ENCODE measurements around the gene SHTN1. TPM values are rescaled to one million over a fixed set of nuclear protein-coding genes. Genes with fewer than 3 reads are reported as not detected.

SHTN1 gene
- total and polyA plus RNA-seq, 10 of the 15 experiments (the other 5 are each of a cell fraction or from before 2014, with no cell fraction given) = 0.79 to 4.0 (median 2.0) TPM

DNA sequence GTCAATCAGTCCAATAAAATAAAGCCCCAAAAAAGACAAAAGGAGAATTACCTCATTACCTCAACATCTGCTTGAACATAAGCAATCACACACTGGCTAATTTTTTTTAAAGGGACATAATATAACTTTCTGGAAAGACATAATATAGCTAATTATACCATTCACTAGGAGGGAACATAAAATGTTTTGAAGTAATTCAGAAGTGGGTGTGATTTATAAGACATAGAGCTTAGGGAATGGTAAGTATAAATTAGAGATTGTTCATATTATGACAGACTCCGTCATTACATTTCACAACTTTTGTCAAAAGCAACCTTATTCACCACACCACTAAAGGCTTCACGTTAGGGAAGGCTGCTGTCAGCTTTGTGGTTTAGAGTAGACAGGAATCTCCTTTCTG lies 3.8 kb downstream of the SHTN1 start:
- DNase-seq (ENCODE audit: low read depth, low spot score) (no peak), ATAC-seq (no peak), FAIRE-seq (no peak)
- H3K27ac ChIP-seq (ENCODE audit: control insufficient read depth, insufficient read depth) = no peak overlapping the region
- intact Hi-C loops (cut with micrococcal nuclease; ENCODE audit: unreplicated experiment) = no loop called here
- no peaks in the 10 kb centered on the region for H4K20me1 ChIP-seq (ENCODE audit: control insufficient read depth, insufficient read depth)
- peaks cover 3 to 9% of the 10 kb centered on the region in 2 experiments; a peak in 3 of 4 replicates for H3K27me3 ChIP-seq (replicated peaks in 1 of 2; ENCODE audit: control insufficient read depth in 2 of 2, insufficient read depth in 2 of 2, low read length in 1 of 2)
- no peak overlapping the region for H2AFZ ChIP-seq (ENCODE audit: control insufficient read depth, low read depth, low read length)
- no peaks in the 10 kb centered on the region for H3K36me3 ChIP-seq (ENCODE audit: control insufficient read depth in 2 of 2, insufficient read depth in 2 of 2, low read length in 1 of 2)
- ChIA-PET CTCF (no interaction called here), SMC1A (ENCODE audit: uncharacterized antibody, unreplicated experiment) (interaction anchor here (1.9 kb wide), 1 partner anchor 17 kb away, joined by 5 read pairs; no protein-coding TSS in a partner anchor), RAD21 (ENCODE audit: unreplicated experiment) (no interaction called here), POLR2A (no interaction called here)
- WGBS (ENCODE audit: insufficient coverage, insufficient replicate concordance, low lambda C conversion rate, missing lambda C conversion rate) = 28% methylated on average over 2 of the region's 2 CpGs
- H3K4me1 ChIP-seq (ENCODE audit: control insufficient read depth, insufficient read depth, low read length) = no peaks in the 10 kb centered on the region
- no peak overlapping the region for H3K4me2 ChIP-seq (ENCODE audit: control insufficient read depth, insufficient read depth)
- no peak overlapping the region for H3K9ac ChIP-seq (ENCODE audit: control insufficient read depth, insufficient read depth, low read length)
- H3K9me3 ChIP-seq (replicated peaks; ENCODE audit: control insufficient read depth, insufficient read depth, low read length) = no peaks in the 10 kb centered on the region
- H3K79me2 ChIP-seq (ENCODE audit: control insufficient read depth, insufficient read depth, low read length) = no peaks in the 10 kb centered on the region
- H3K4me3 ChIP-seq = no peak overlapping the region
- BruUV-seq (replicated peaks) = no TSS peak
- in situ Hi-C loops (cut with MboI) = no loop called here
- TF ChIP-seq, protein P1, sequence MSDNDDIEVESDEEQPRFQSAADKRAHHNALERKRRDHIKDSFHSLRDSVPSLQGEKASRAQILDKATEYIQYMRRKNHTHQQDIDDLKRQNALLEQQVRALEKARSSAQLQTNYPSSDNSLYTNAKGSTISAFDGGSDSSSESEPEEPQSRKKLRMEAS (IDR thresholded peaks at IDR 0.05; ENCODE audit: low read depth, low read length) = no peak
- TF ChIP-seq, protein P2, sequence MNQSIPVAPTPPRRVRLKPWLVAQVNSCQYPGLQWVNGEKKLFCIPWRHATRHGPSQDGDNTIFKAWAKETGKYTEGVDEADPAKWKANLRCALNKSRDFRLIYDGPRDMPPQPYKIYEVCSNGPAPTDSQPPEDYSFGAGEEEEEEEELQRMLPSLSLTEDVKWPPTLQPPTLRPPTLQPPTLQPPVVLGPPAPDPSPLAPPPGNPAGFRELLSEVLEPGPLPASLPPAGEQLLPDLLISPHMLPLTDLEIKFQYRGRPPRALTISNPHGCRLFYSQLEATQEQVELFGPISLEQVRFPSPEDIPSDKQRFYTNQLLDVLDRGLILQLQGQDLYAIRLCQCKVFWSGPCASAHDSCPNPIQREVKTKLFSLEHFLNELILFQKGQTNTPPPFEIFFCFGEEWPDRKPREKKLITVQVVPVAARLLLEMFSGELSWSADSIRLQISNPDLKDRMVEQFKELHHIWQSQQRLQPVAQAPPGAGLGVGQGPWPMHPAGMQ (IDR thresholded peaks at IDR 0.05; ENCODE audit: borderline replicate concordance) = no peak
- no peak for TF ChIP-seq SP1 (IDR thresholded peaks at IDR 0.05; ENCODE audit: low read depth, low read length)
- no peak for TF ChIP-seq CBX5 (IDR thresholded peaks at IDR 0.05; ENCODE audit: low read depth)
- TF ChIP-seq MEF2A (IDR thresholded peaks at IDR 0.05; ENCODE audit: insufficient read depth, low read depth, low read length) = no peak
- TF ChIP-seq ZNF274 (IDR thresholded peaks at IDR 0.05; ENCODE audit: insufficient read depth, insufficient read length) = no peak
- no peak for TF ChIP-seq RAD21 (IDR thresholded peaks at IDR 0.05; ENCODE audit: insufficient read depth, low read depth, low read length)
- TF ChIP-seq, protein P3, sequence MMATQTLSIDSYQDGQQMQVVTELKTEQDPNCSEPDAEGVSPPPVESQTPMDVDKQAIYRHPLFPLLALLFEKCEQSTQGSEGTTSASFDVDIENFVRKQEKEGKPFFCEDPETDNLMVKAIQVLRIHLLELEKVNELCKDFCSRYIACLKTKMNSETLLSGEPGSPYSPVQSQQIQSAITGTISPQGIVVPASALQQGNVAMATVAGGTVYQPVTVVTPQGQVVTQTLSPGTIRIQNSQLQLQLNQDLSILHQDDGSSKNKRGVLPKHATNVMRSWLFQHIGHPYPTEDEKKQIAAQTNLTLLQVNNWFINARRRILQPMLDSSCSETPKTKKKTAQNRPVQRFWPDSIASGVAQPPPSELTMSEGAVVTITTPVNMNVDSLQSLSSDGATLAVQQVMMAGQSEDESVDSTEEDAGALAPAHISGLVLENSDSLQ (IDR thresholded peaks at IDR 0.05) = no peak
- no peak for TF ChIP-seq SPI1 (IDR thresholded peaks at IDR 0.05; ENCODE audit: borderline replicate concordance, insufficient read depth, low read depth, low read length)
- no peak for TF ChIP-seq NFYB (IDR thresholded peaks at IDR 0.05; ENCODE audit: insufficient read depth, low read depth, low read length)
- TF ChIP-seq PAX5 (IDR thresholded peaks at IDR 0.05; ENCODE audit: borderline replicate concordance, low read depth, low read length) = no peak
- TF ChIP-seq ZNF384 (IDR thresholded peaks at IDR 0.05; ENCODE audit: borderline replicate concordance, low read depth, low read length) = no peak
- TF ChIP-seq RBBP5 (conservative IDR thresholded peaks at IDR 0.05) = no peak
- no peak for TF ChIP-seq SMC3 (IDR thresholded peaks at IDR 0.05; ENCODE audit: borderline replicate concordance, low read length)
- TF ChIP-seq NR2F1 (conservative IDR thresholded peaks at IDR 0.05) = no peak
- no peak for TF ChIP-seq CEBPB (IDR thresholded peaks at IDR 0.05; ENCODE audit: borderline replicate concordance in 1 of 2, low read depth in 2 of 2, low read length in 2 of 2)
- no peak for TF ChIP-seq ZNF207 (IDR thresholded peaks at IDR 0.05; ENCODE audit: borderline replicate concordance)
- TF ChIP-seq RB1 (IDR thresholded peaks at IDR 0.05; ENCODE audit: borderline replicate concordance) = no peak

Measured in GM12878 (cell line).